ENCODE data around the gene EPB42.

DNA sequence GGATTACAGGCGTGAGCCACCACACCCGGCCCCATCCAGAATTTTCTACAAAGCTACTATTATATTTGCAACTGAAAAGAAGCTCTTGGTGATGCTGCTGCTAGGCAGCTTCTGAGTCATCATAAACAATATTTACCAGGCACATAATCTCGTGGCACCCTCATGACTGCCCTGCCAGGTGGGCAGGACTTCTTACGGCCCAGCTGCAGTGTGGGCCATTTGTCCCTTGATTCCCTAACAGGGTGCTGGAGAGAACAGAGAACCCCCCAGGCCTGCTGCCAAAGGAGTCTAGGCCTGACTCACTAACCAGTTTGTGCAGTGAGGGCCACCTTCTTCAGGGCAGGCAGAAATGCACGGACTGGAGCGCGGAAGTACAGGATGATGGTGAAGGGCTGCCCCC, 4.9 kb downstream of the EPB42 start:
- TF ChIP-seq TAF1 (IDR thresholded peaks at IDR 0.05; ENCODE audit: borderline replicate concordance, low read depth, low read length) (no peak), POLR2A (IDR thresholded peaks at IDR 0.05; ENCODE audit: low read depth, low read length) (no peak), POLR2AphosphoS5 (IDR thresholded peaks at IDR 0.05; ENCODE audit: low read depth, low read length) (no peak)

Measured in GM12892 (cell line).